ENCODE data around the gene USP5.
A peak's percentile ranks its signal among the peaks of the same experiment; 100 is the strongest.

The USP5 gene

GRCh38 chr12:6827437-6827911 is 24.5 kb upstream of the USP5 start:
- no peaks in the 10 kb centered on the region for H3K9me3 ChIP-seq (ENCODE audit: control insufficient read depth, insufficient read depth, low read length)
- H3K9ac ChIP-seq (ENCODE audit: low read depth, low read length) = no peak overlapping the region
- H3K36me3 ChIP-seq (ENCODE audit: control insufficient read depth, insufficient read depth, low read length) = peaks cover 24% of the 10 kb centered on the region
- peak overlapping the region; percentile 25; the same call in 1 of the 2 replicates for H3K4me3 ChIP-seq (ENCODE audit: low read depth, low read length)
- H3K4me1 ChIP-seq (ENCODE audit: control insufficient read depth, insufficient read depth, low read length) = peaks cover 28% of the 10 kb centered on the region
- H3K27ac ChIP-seq (ENCODE audit: low read depth, low read length) = peak overlapping the region; percentile 22
- peaks cover 44% of the 10 kb centered on the region for H3K27me3 ChIP-seq (ENCODE audit: control insufficient read depth, insufficient read depth, low read length)

GRCh38 chr12:6827982-6828780 is 23.8 kb upstream of the USP5 start, which contains the start of gene P3H3:
Gene P3H3 (plus strand): TSS chr12:6828407. CDS start chr12:6828441, 34 bp downstream.
- H3K36me3 ChIP-seq (ENCODE audit: control insufficient read depth, insufficient read depth, low read length) = peaks cover 26% of the 10 kb centered on the region
- H3K9me3 ChIP-seq (ENCODE audit: control insufficient read depth, insufficient read depth, low read length) = no peaks in the 10 kb centered on the region
- peak within 1 kb of the TSS; percentile 90 for H3K4me3 ChIP-seq (ENCODE audit: low read depth, low read length)
- H3K9ac ChIP-seq (ENCODE audit: low read depth, low read length) = peak within 1 kb of the TSS; percentile 68
- peaks cover 37% of the 10 kb centered on the region for H3K27me3 ChIP-seq (ENCODE audit: control insufficient read depth, insufficient read depth, low read length)
- H3K27ac ChIP-seq (ENCODE audit: low read depth, low read length) = peak within 1 kb of the TSS; percentile 22
- H3K4me1 ChIP-seq (ENCODE audit: control insufficient read depth, insufficient read depth, low read length) = peaks cover 22% of the 10 kb centered on the region

GRCh38 chr12:6828781-6829535 is 23.0 kb upstream of the USP5 start:
- Histone ChIP-seq H3K27me3 (ENCODE audit: control insufficient read depth, insufficient read depth, low read length) (peaks cover 31% of the 10 kb centered on the region), H3K9me3 (ENCODE audit: control insufficient read depth, insufficient read depth, low read length) (no peaks in the 10 kb centered on the region), H3K9ac (ENCODE audit: low read depth, low read length) (peak overlapping the region; percentile 68), H3K4me3 (ENCODE audit: low read depth, low read length) (peak overlapping the region; percentile 90), H3K27ac (ENCODE audit: low read depth, low read length) (peak overlapping the region; percentile 24), H3K36me3 (ENCODE audit: control insufficient read depth, insufficient read depth, low read length) (peaks cover 34% of the 10 kb centered on the region), H3K4me1 (ENCODE audit: control insufficient read depth, insufficient read depth, low read length) (peaks cover 21% of the 10 kb centered on the region)

GRCh38 chr12:6829536-6830220 is 22.3 kb upstream of the USP5 start:
- peaks cover 39% of the 10 kb centered on the region for H3K36me3 ChIP-seq (ENCODE audit: control insufficient read depth, insufficient read depth, low read length)
- peak overlapping the region; percentile 90 for H3K4me3 ChIP-seq (ENCODE audit: low read depth, low read length)
- H3K27me3 ChIP-seq (ENCODE audit: control insufficient read depth, insufficient read depth, low read length) = peaks cover 24% of the 10 kb centered on the region
- H3K9ac ChIP-seq (ENCODE audit: low read depth, low read length) = peak overlapping the region; percentile 68
- H3K4me1 ChIP-seq (ENCODE audit: control insufficient read depth, insufficient read depth, low read length) = peaks cover 21% of the 10 kb centered on the region
- H3K27ac ChIP-seq (ENCODE audit: low read depth, low read length) = peak overlapping the region; percentile 24
- no peaks in the 10 kb centered on the region for H3K9me3 ChIP-seq (ENCODE audit: control insufficient read depth, insufficient read depth, low read length)

GRCh38 chr12:6830286-6830890 is 21.6 kb upstream of the USP5 start:
- no peak overlapping the region; the same call in 1 of the 2 replicates for H3K4me3 ChIP-seq (ENCODE audit: low read depth, low read length)
- H3K4me1 ChIP-seq (ENCODE audit: control insufficient read depth, insufficient read depth, low read length) = peaks cover 18% of the 10 kb centered on the region
- H3K27ac ChIP-seq (ENCODE audit: low read depth, low read length) = no peak overlapping the region
- H3K9ac ChIP-seq (ENCODE audit: low read depth, low read length) = no peak overlapping the region
- peaks cover 39% of the 10 kb centered on the region for H3K36me3 ChIP-seq (ENCODE audit: control insufficient read depth, insufficient read depth, low read length)
- no peaks in the 10 kb centered on the region for H3K9me3 ChIP-seq (ENCODE audit: control insufficient read depth, insufficient read depth, low read length)
- peaks cover 17% of the 10 kb centered on the region for H3K27me3 ChIP-seq (ENCODE audit: control insufficient read depth, insufficient read depth, low read length)

- Histone ChIP-seq H3K27ac (ENCODE audit: low read depth, low read length) (no peak overlapping the region), H3K4me3 (ENCODE audit: low read depth, low read length) (no peak overlapping the region), H3K27me3 (ENCODE audit: control insufficient read depth, insufficient read depth, low read length) (peaks cover 13% of the 10 kb centered on the region), H3K36me3 (ENCODE audit: control insufficient read depth, insufficient read depth, low read length) (peaks cover 41% of the 10 kb centered on the region), H3K9me3 (ENCODE audit: control insufficient read depth, insufficient read depth, low read length) (no peaks in the 10 kb centered on the region), H3K9ac (ENCODE audit: low read depth, low read length) (no peak overlapping the region), H3K4me1 (ENCODE audit: control insufficient read depth, insufficient read depth, low read length) (peaks cover 13% of the 10 kb centered on the region)
Measured at GRCh38 chr12:6830999-6831398, 21.0 kb upstream of the USP5 start.

- Histone ChIP-seq H3K9me3 (ENCODE audit: control insufficient read depth, insufficient read depth, low read length) (no peaks in the 10 kb centered on the region), H3K27me3 (ENCODE audit: control insufficient read depth, insufficient read depth, low read length) (peaks cover 8% of the 10 kb centered on the region; the same call in 1 of the 2 replicates), H3K4me1 (ENCODE audit: control insufficient read depth, insufficient read depth, low read length) (peaks cover 12% of the 10 kb centered on the region), H3K4me3 (ENCODE audit: low read depth, low read length) (no peak overlapping the region), H3K9ac (ENCODE audit: low read depth, low read length) (no peak overlapping the region), H3K27ac (ENCODE audit: low read depth, low read length) (no peak overlapping the region), H3K36me3 (ENCODE audit: control insufficient read depth, insufficient read depth, low read length) (peaks cover 46% of the 10 kb centered on the region)
Measured at GRCh38 chr12:6831450-6831995, 20.4 kb upstream of the USP5 start.

- peaks cover 52% of the 10 kb centered on the region for H3K36me3 ChIP-seq (ENCODE audit: control insufficient read depth, insufficient read depth, low read length)
- H3K27ac ChIP-seq (ENCODE audit: low read depth, low read length) = no peak overlapping the region
Measured at GRCh38 chr12:6832125-6832524, 19.8 kb upstream of the USP5 start.

GRCh38 chr12:6833189-6833890 is 18.6 kb upstream of the USP5 start:
- Histone ChIP-seq H3K4me3 (ENCODE audit: low read depth, low read length) (no peak overlapping the region), H3K27me3 (ENCODE audit: control insufficient read depth, insufficient read depth, low read length) (no peaks in the 10 kb centered on the region), H3K9ac (ENCODE audit: low read depth, low read length) (no peak overlapping the region), H3K27ac (ENCODE audit: low read depth, low read length) (no peak overlapping the region), H3K4me1 (ENCODE audit: control insufficient read depth, insufficient read depth, low read length) (peaks cover 5% of the 10 kb centered on the region), H3K9me3 (ENCODE audit: control insufficient read depth, insufficient read depth, low read length) (no peaks in the 10 kb centered on the region), H3K36me3 (ENCODE audit: control insufficient read depth, insufficient read depth, low read length) (peaks cover 65% of the 10 kb centered on the region)

More at GRCh38 chr12:6832125-6832524, 19.8 kb upstream of the USP5 start:
- no peak overlapping the region for H3K9ac ChIP-seq (ENCODE audit: low read depth, low read length)
- peaks cover 10% of the 10 kb centered on the region for H3K4me1 ChIP-seq (ENCODE audit: control insufficient read depth, insufficient read depth, low read length)
- no peaks in the 10 kb centered on the region for H3K9me3 ChIP-seq (ENCODE audit: control insufficient read depth, insufficient read depth, low read length)
- H3K27me3 ChIP-seq (ENCODE audit: control insufficient read depth, insufficient read depth, low read length) = 0 out of 2 replicates have a peak, but pooled peaks cover 2% of the 10 kb centered on the region
- H3K4me3 ChIP-seq (ENCODE audit: low read depth, low read length) = no peak overlapping the region

- Histone ChIP-seq H3K4me3 (ENCODE audit: low read depth, low read length) (no peak overlapping the region), H3K9ac (ENCODE audit: low read depth, low read length) (no peak overlapping the region), H3K9me3 (ENCODE audit: control insufficient read depth, insufficient read depth, low read length) (no peaks in the 10 kb centered on the region), H3K27me3 (ENCODE audit: control insufficient read depth, insufficient read depth, low read length) (no peaks in the 10 kb centered on the region), H3K4me1 (ENCODE audit: control insufficient read depth, insufficient read depth, low read length) (peaks cover 5% of the 10 kb centered on the region), H3K27ac (ENCODE audit: low read depth, low read length) (no peak overlapping the region), H3K36me3 (ENCODE audit: control insufficient read depth, insufficient read depth, low read length) (peaks cover 74% of the 10 kb centered on the region)
Measured at GRCh38 chr12:6834254-6834653, 17.7 kb upstream of the USP5 start.

Data from HUES48 (cell line).